Measurements from ENCODE around the gene ANXA3.

The ANXA3 gene

DNA sequence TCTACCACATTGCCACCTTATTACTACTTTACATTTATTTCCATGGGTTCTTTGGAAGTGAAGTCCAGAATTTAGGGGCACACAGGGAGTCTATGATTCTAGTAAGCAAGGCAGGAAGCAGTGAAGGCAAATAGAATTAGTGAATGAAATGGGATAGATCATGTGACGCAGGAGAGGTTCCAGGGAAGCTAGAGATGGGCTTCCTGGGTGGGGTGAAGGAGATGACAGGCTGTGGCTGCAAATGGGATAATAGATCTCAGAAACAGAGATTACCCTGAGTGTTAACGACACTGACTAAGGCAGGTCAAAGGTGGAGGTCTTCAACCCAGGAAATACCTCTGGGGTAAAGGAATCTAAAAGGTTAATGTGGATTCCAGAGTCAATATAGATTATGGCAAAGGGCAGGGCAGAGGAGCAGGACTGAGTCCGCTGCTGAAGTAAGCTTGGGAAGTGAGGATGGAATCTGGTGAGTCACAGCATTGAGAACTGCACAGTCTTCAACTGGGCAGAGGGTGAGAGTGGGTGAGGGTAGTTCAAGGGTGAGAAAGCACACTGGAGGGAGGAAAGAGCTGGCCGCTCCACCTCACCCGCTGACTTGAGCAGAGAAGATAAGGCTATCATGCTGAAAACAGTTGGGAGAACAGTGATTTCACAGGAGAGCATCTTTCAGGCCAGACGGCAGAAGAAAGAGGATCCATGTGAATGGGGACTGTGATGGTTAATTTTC is 70.8 kb downstream of the ANXA3 start:
- peaks cover 7% of the 10 kb centered on the region for H3K27me3 Mint-ChIP-seq
- no peaks in the 10 kb centered on the region for H3K9me3 Mint-ChIP-seq
- peak overlapping the region; percentile 35 for H3K27ac Mint-ChIP-seq
- H3K4me3 Mint-ChIP-seq: no peak overlapping the region
- intact Hi-C loops (cut with micrococcal nuclease): no loop called here
- H3K4me1 Mint-ChIP-seq (ENCODE audit: low read depth): peaks cover 35% of the 10 kb centered on the region
- no peaks in the 10 kb centered on the region for H3K36me3 Mint-ChIP-seq (ENCODE audit: low read depth)

DNA sequence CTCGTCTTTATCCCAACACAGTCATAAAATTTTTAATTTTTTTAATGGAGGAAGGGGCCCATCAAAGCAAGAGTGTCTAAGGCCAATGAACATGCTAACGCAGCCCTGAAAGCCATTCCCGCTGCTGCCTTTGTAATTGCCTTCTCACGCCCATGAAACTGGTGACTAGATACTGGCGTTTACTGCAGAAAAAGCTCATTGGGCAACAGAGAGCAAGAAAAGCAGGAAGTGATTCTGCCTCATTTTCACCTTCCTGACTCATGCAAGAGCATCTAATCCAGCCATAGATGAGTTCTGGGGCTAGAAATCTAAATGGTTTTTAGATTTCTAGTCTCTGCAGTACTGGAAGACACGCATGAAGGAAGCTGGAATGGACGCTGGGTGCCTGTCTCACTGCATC is 72.5 kb downstream of the ANXA3 start:
- H3K27me3 Mint-ChIP-seq: peaks cover 7% of the 10 kb centered on the region
- H3K4me1 Mint-ChIP-seq (ENCODE audit: low read depth): peaks cover 40% of the 10 kb centered on the region
- H3K27ac Mint-ChIP-seq: no peak overlapping the region
- no peaks in the 10 kb centered on the region for H3K36me3 Mint-ChIP-seq (ENCODE audit: low read depth)
- intact Hi-C loops (cut with micrococcal nuclease): no loop called here
- H3K9me3 Mint-ChIP-seq: peaks cover 4% of the 10 kb centered on the region
- no peak overlapping the region for H3K4me3 Mint-ChIP-seq

DNA sequence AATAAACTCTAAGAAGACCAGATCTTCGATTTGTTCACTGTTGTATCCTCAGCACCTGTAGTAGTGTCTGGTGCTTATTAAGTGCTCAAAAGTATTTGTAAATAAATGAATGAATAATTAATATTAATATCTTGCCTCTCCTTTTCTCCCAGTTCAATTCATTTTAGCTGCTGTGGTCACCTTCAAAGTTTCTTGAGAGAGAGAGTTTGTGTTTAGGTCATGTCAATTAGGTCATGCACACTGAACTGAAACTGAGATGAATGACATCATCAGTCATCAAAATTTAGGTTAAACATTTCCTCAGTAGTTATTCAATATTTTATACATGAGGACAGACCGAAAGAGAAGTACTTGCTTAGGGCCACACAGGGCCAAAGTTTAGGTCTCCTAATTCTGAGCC is 73.5 kb downstream of the ANXA3 start:
- peak overlapping the region; percentile 32 for H3K27ac Mint-ChIP-seq
- peaks cover 8% of the 10 kb centered on the region for H3K9me3 Mint-ChIP-seq
- no peaks in the 10 kb centered on the region for H3K36me3 Mint-ChIP-seq (ENCODE audit: low read depth)

DNA sequence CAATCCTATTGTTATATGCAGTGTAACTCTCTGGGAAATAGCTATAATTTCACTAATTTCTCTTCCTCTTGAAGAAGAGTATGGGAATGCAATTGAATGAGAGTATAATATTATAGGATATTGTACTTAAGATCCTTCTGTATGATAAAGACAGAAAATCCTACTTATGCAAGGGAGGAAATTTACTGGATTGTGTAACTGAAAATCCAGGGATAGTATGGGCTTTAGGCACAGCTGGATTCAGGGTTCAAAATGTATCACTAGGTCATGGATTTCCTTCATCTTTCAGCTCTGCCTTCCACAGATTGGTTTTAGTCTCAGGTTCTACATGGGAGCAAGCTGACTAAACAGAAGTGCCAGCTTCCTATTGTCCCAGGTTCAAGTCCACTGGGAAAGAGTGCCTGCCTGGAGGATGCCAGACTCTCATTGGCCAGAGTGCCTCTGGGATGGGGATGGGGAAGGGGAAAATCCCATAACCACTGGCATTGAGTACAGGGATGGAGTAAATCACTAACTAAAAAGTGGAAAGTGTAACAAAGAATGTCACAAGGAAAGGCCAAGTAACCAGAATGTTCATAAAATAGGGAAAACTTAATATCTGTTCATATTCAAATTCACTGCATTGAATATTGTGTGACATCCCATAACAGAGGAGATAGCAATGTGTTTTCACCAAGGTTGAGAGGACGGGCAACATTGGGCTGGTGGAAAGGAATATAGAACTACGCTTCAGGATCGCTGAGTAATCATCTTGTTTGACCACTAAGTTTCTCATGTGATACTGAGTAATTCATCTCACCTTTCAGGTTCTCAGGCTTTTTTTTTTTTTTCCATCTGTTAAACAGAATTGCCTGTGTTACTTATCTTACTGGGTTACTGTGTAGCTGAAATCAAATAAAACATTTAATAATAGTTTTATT is 75.7 kb downstream of the ANXA3 start:
- Mint-ChIP-seq H3K36me3 (ENCODE audit: low read depth) (no peaks in the 10 kb centered on the region), H3K4me3 (no peak overlapping the region), H3K27me3 (peaks cover 3% of the 10 kb centered on the region), H3K27ac (peak overlapping the region; percentile 10), H3K9me3 (peaks cover 8% of the 10 kb centered on the region), H3K4me1 (ENCODE audit: low read depth) (peaks cover 62% of the 10 kb centered on the region)
- intact Hi-C loops (cut with micrococcal nuclease): no loop called here

More for the DNA sequence above, 73.5 kb downstream of the ANXA3 start:
- no peak overlapping the region for H3K4me3 Mint-ChIP-seq
- peaks cover 50% of the 10 kb centered on the region for H3K4me1 Mint-ChIP-seq (ENCODE audit: low read depth)
- intact Hi-C loops (cut with micrococcal nuclease): no loop called here
- H3K27me3 Mint-ChIP-seq: peaks cover 7% of the 10 kb centered on the region

DNA sequence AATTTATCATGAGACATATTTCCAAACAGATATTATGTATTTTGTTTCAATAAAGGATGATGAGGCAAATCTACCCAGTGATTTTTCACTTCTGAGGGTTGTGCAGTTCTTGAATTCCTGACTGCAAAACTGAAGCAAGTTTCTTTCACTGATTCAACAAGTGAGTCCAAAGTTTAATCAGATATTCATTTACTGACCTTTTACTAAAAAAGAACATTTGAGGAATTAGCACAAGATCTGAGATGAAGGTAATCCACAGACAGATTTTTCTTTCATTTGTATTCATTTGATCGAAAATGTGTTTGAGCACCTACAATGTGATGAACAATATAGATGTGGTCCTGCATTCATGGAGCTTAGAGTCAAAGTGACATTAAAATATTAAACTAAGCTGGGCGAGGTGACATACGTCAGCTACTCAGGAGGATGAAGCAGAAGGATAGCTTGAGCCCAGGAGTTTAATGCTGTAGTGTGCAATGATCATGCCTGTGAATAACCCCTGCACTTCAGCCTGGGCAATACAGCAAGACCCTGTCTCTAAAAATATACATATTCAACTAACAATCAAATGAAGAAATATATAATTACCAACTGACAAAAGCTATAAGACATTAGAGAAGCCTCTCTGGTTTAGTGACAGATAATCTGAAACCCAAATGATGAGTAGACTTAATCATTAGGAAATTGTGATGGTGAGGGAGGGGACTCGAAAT is 76.6 kb downstream of the ANXA3 start:
- intact Hi-C loops (cut with micrococcal nuclease): no loop called here
- no peak overlapping the region for H3K27ac Mint-ChIP-seq
- peaks cover 8% of the 10 kb centered on the region for H3K9me3 Mint-ChIP-seq
- no peak overlapping the region for H3K4me3 Mint-ChIP-seq
- peaks cover 66% of the 10 kb centered on the region for H3K4me1 Mint-ChIP-seq (ENCODE audit: low read depth)
- H3K36me3 Mint-ChIP-seq (ENCODE audit: low read depth): no peaks in the 10 kb centered on the region
- no peaks in the 10 kb centered on the region for H3K27me3 Mint-ChIP-seq

DNA sequence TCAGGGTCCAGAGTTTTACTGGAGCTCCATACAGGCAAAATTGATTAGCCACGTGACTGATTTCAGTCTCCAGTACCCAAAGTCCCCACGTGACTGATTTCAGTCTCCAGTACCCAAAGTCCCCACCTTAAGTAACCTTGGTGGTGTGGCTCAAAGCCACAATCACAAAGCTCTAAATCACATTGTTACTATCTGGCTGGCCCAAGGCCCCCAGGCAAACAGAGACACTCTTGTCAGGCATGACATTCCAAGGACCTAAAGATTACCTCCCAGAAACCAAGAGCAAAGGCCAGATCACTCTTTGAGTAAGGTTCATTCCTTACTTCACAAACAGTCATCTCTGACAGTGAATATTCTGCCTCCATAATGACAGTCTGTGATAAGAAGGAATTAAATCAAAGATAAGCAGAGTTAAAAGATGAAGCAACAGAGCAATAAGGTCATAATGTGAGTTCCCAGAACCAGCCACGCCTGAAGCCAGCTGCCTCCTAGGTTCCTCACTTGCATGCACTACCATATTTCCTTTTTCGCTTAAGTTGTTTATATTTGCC is 78.5 kb downstream of the ANXA3 start:
- H3K27me3 Mint-ChIP-seq: no peaks in the 10 kb centered on the region
- H3K4me1 Mint-ChIP-seq (ENCODE audit: low read depth): peaks cover 73% of the 10 kb centered on the region
- peaks cover 8% of the 10 kb centered on the region for H3K9me3 Mint-ChIP-seq
- H3K36me3 Mint-ChIP-seq (ENCODE audit: low read depth): no peaks in the 10 kb centered on the region
- peak overlapping the region; percentile 88 for H3K27ac Mint-ChIP-seq
- intact Hi-C loops (cut with micrococcal nuclease): loop anchor here (5.0 kb wide), 1 partner anchor 37 kb away; no protein-coding TSS in a partner anchor
- peak overlapping the region; percentile 41 for H3K4me3 Mint-ChIP-seq

DNA sequence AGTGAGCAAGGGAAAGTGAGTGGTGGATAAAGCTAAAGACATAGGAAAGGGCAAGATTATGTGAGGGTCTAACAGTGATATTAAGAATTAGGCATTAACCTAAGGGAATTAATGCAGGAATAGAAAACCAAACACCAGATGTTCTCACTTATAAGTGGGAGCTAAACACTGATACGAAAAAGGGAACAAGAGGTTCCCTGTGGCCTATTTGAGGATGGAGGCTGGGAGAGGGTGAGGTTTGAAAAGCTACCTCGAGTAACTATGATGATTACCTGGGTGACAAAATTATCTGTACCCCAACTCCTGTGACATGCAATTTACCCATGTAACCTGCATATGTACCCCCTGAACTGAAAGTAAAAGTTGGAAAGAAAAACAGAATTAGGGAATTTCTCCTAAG is 79.0 kb downstream of the ANXA3 start:
- intact Hi-C loops (cut with micrococcal nuclease): loop anchor here (5.0 kb wide), 1 partner anchor 37 kb away; no protein-coding TSS in a partner anchor
- Mint-ChIP-seq H3K27ac (peak overlapping the region; percentile 88), H3K9me3 (peaks cover 8% of the 10 kb centered on the region), H3K4me3 (peak overlapping the region; percentile 41), H3K27me3 (no peaks in the 10 kb centered on the region), H3K36me3 (ENCODE audit: low read depth) (no peaks in the 10 kb centered on the region), H3K4me1 (ENCODE audit: low read depth) (peaks cover 72% of the 10 kb centered on the region)

DNA sequence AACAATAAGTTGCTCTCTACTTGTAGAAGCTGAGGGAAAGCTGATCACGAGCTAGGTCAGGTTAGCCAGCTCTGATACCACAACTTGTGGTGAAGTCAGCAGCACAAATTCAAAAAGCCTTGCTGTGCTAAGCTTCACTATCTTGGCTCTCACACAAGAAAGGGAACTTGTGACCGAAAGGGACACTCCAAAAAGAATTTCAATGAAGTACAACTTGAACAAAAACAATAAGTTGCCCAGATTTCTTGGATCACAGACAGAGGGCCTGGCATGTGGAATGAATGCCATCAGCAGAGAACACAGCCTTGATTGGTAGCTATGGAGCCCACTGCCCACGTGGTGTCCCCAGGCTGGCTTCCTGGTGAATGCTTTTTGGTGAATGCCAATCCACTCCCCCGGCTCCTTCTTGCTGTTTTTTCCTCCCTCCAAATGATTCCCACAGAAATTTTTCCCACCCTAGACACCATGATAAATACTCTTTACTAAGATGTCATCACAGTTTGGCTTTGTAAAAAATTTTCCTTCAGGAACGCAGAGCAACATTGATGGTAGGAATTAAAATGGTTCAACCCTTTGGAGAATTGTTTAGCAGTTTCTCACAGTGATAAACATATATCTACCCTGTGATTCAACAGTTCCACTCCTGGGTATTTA is 82.6 kb downstream of the ANXA3 start:
- Mint-ChIP-seq H3K27me3 (no peaks in the 10 kb centered on the region), H3K27ac (peak overlapping the region; percentile 88), H3K9me3 (peaks cover 3% of the 10 kb centered on the region), H3K4me3 (no peak overlapping the region), H3K4me1 (ENCODE audit: low read depth) (peaks cover 75% of the 10 kb centered on the region), H3K36me3 (ENCODE audit: low read depth) (no peaks in the 10 kb centered on the region)
- intact Hi-C loops (cut with micrococcal nuclease): loop anchor here (5.0 kb wide), 1 partner anchor 33 kb away; no protein-coding TSS in a partner anchor

DNA sequence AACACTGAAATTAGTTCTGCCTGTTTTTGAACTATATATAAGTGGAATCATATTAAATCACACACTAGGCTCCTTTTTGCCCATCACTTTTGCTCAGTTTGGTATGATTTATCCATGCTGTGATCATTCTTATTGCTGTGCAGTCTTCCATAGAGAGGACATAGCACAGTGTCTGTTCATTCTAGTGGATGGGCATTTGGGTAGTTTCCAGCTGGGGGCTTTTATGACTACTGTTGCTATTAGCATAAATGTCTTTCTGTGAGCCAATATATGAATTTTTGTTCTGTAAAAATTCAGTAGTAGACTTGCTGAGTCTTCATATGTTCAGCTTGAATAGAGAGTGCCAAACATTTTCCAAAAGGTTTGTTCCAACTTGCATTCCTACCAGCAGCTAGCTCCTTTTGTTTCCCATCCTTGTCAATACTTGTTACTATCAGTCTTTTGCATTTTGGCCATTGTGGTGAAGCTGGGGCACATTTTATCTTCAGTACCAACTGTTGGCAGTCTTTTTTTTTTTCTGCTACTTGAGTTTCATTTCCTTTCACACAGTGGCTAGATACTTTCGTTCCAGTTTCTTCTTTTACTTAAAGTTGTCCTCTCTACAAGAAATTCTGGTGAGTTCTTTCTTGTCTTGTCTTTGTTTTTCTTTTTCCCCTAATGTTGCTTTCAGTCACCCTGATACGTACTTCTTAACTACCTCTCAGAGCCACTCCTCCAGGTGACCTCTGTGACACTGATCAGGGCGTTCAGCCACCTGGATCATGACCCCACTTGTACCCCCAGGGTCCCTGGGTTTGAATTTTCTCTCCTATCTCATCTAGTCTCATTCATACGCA is 87.0 kb downstream of the ANXA3 start:
- Mint-ChIP-seq H3K27ac (peak overlapping the region; percentile 85), H3K9me3 (no peaks in the 10 kb centered on the region), H3K27me3 (no peaks in the 10 kb centered on the region), H3K4me1 (ENCODE audit: low read depth) (peaks cover 67% of the 10 kb centered on the region), H3K4me3 (peak overlapping the region; percentile 57), H3K36me3 (ENCODE audit: low read depth) (no peaks in the 10 kb centered on the region)
- intact Hi-C loops (cut with micrococcal nuclease): no loop called here

DNA sequence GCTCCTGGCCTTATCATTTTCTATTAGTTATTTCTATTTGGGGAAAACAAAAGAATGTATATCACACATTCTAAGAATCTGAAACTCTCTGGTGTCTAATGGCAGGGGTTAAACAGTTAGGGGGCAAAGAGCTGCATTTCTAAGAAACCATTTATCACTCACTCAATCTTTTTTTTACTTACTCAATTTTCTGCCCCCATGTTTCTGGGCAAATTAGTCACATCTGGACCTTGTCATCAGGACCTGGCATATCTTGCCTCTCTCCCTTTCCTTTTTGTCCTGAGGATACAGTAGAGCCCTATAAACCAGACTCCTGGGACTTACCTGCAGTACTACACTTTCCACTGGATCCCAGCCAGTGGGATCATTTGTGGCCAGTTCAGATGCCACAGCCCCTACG is 89.1 kb downstream of the ANXA3 start:
- Mint-ChIP-seq H3K4me1 (ENCODE audit: low read depth) (peaks cover 61% of the 10 kb centered on the region), H3K4me3 (no peak overlapping the region), H3K9me3 (no peaks in the 10 kb centered on the region), H3K27ac (peak overlapping the region; percentile 76), H3K36me3 (ENCODE audit: low read depth) (no peaks in the 10 kb centered on the region), H3K27me3 (no peaks in the 10 kb centered on the region)
- intact Hi-C loops (cut with micrococcal nuclease): no loop called here

DNA sequence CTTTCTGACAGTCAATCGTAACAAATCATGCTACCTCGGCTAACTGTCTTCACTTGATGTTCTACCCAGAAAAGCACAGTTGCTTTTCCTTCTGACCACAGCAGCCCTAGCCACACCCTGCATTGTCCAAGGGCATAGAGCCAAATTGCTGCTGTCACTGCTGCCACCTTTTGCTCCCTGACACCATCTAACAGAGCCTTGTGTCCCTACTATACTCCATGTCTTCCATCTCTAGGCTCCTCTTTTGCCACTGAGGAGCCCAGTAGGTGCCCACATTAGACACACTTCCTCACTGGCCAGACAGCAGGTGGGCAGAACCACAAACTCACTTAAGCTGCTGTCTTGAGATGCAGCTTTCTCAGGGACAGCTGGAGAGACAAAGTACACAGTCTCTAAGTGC is 91.4 kb downstream of the ANXA3 start:
- Mint-ChIP-seq H3K27me3 (no peaks in the 10 kb centered on the region), H3K27ac (peak overlapping the region; percentile 76), H3K9me3 (no peaks in the 10 kb centered on the region), H3K36me3 (ENCODE audit: low read depth) (peaks cover under 1% of the 10 kb centered on the region), H3K4me3 (no peak overlapping the region), H3K4me1 (ENCODE audit: low read depth) (peaks cover 69% of the 10 kb centered on the region)
- intact Hi-C loops (cut with micrococcal nuclease): no loop called here

DNA sequence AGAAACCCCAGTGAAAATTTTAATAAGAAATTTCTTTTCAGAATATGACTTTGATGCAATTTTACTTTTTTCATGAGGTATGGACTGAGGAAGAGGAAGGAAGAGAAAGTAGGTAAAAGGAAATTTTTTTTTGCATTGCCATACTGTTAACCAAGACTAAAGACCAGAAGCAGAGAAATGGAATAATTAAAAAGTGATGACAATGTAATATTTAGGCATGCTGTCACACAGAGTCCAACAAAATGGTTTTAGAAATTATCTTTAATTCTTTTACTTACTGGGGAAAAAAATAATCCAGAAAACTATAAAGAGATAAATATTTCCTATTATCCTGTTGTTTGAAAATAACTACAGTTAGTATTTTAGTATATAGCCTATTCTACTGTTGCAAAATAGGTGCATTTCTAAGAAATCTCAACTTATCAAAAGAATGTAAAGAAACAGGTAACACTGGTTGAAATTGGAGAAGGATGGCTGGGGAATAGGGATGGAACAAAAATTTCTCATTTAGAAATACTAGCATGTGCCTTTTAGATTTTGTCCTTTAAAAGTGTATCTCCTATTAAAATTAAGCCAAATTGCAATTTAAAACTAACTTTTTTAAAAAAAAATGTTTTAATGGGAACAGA is 92.6 kb downstream of the ANXA3 start:
- H3K4me1 Mint-ChIP-seq (ENCODE audit: low read depth): peaks cover 68% of the 10 kb centered on the region
- H3K9me3 Mint-ChIP-seq: no peaks in the 10 kb centered on the region
- intact Hi-C loops (cut with micrococcal nuclease): no loop called here
- peaks cover 10% of the 10 kb centered on the region for H3K36me3 Mint-ChIP-seq (ENCODE audit: low read depth)
- H3K27me3 Mint-ChIP-seq: no peaks in the 10 kb centered on the region
- H3K4me3 Mint-ChIP-seq: no peak overlapping the region
- no peak overlapping the region for H3K27ac Mint-ChIP-seq

Data from dendritic cell treated with granulocyte-macrophage colony-stimulating factor and Interleukin-4, amounts not matched to agents 40 ng/mL and 50 ng/mL, for 4 days (primary cell).